T-helper 2 cell treated with Interferon-gamma antibody and Interleukin-4, amounts not matched to agents 5 μg/mL and 100 μg/mL, for 36 hours (primary cell): ENCODE data around the gene CTDNEP1.

Experiments
- DNase-seq: peaks from one replicate; pipeline ENCODE4 v3.0.0; 2021; ENCODE audit warnings: low spot score
- H3K27ac Mint-ChIP-seq: one replicate; pipeline ENCODE4 v1.8.0; 2021; ENCODE audit warnings: mild to moderate bottlenecking, mixed read lengths
- H3K27me3 Mint-ChIP-seq: one replicate; pipeline ENCODE4 v1.8.0; 2021; ENCODE audit warnings: low read depth, mixed read lengths
- H3K36me3 Mint-ChIP-seq: one replicate; pipeline ENCODE4 v1.8.0; 2021; ENCODE audit warnings: low read depth, mixed read lengths
- H3K4me1 Mint-ChIP-seq: one replicate; pipeline ENCODE4 v1.8.0; 2021; ENCODE audit warnings: low read depth, mixed read lengths
- H3K4me3 Mint-ChIP-seq: one replicate; pipeline ENCODE4 v1.8.0; 2022; ENCODE audit warnings: mild to moderate bottlenecking, moderate library complexity, mixed read lengths
- H3K9me3 Mint-ChIP-seq: one replicate; pipeline ENCODE4 v1.8.0; 2021; ENCODE audit warnings: mixed read lengths

Gene CTDNEP1

DNA sequence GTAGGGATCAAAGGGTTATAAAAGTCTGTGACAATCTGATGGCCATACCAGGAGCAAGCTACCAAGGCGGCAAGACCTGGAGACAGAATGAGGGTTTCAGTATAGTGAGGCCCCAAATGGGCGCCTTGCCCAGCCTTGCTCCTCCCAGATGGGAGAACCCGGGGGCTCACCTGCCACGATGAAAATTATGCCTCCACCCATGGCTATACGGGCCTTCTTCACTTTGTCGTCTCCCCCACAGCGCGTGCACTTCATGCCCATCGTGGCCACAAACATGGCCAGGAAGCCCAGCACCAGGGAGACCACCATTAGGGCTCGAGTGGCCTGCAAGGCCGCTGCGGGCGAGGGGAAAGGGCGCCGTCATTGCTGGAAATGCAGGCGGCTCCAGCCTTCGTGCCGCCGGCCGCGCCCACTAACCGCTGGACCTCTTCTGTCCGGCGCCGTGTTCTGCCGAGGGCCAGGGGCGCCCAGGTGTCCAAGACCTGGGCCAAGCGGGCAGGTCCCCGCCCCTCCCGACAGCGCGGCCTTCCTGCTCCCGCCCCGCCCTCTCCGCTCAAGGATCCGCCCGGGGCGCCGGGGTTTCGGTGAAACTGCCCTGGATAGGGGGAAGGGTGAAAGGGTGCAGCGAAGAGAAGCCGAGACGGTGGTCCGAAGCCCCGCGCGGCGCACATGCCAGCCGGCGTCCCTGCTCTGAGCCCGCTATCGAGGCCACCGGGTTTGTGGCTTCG, 9.3 kb upstream of the CTDNEP1 start:
- no peak overlapping the region for H3K27ac Mint-ChIP-seq
- DNase-seq, result no peak
- peaks cover 18% of the 10 kb centered on the region for H3K4me1 Mint-ChIP-seq
- H3K4me3 Mint-ChIP-seq, result peak overlapping the region; percentile 38
- H3K36me3 Mint-ChIP-seq, result peaks cover 22% of the 10 kb centered on the region
- H3K9me3 Mint-ChIP-seq, result no peaks in the 10 kb centered on the region
- H3K27me3 Mint-ChIP-seq, result peaks cover 25% of the 10 kb centered on the region

DNA sequence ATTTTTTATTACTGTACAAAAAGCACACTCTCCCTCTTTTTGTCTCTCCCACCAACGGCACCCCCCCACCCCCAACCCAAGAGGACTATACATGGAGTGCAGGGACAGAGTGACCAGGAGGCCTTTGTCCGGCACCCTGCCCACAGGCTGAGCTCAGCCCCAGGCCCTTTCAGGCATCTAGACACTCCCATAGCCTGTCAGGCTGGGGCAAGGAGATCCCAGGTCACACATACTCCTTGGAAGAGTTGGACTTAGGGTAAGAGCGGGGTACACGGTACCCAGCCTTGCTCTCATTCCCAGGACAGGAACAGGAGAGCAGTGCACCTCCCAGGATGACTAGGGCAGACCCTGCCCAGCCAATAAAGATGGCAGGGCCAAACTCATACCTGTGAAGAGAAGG, 8.6 kb upstream of the CTDNEP1 start:
- Mint-ChIP-seq H3K9me3 (no peaks in the 10 kb centered on the region), H3K4me1 (peaks cover 18% of the 10 kb centered on the region), H3K27me3 (peaks cover 25% of the 10 kb centered on the region), H3K4me3 (no peak overlapping the region), H3K36me3 (peaks cover 22% of the 10 kb centered on the region), H3K27ac (no peak overlapping the region)
- no peak for DNase-seq

DNA sequence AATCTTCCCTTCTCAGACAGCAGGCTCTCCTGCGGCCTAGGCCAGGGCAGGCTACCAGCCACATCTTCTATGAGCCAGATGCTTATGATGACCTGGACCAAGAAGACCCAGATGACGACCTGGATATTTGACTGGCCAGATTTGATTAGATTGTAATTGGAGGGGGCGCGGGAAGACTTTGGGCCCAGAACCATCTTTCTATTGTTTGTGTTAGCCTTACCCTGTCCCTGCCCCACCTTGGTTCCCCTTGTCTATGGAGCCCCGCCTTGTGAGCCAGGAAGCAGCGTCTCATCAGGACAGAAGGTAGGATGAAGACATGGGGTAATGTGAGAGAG, 8.0 kb upstream of the CTDNEP1 start:
- no peak for DNase-seq
- no peaks in the 10 kb centered on the region for H3K9me3 Mint-ChIP-seq
- no peak overlapping the region for H3K4me3 Mint-ChIP-seq
- peaks cover 25% of the 10 kb centered on the region for H3K27me3 Mint-ChIP-seq
- H3K4me1 Mint-ChIP-seq, result peaks cover 20% of the 10 kb centered on the region
- no peak overlapping the region for H3K27ac Mint-ChIP-seq
- H3K36me3 Mint-ChIP-seq, result peaks cover 27% of the 10 kb centered on the region

DNA sequence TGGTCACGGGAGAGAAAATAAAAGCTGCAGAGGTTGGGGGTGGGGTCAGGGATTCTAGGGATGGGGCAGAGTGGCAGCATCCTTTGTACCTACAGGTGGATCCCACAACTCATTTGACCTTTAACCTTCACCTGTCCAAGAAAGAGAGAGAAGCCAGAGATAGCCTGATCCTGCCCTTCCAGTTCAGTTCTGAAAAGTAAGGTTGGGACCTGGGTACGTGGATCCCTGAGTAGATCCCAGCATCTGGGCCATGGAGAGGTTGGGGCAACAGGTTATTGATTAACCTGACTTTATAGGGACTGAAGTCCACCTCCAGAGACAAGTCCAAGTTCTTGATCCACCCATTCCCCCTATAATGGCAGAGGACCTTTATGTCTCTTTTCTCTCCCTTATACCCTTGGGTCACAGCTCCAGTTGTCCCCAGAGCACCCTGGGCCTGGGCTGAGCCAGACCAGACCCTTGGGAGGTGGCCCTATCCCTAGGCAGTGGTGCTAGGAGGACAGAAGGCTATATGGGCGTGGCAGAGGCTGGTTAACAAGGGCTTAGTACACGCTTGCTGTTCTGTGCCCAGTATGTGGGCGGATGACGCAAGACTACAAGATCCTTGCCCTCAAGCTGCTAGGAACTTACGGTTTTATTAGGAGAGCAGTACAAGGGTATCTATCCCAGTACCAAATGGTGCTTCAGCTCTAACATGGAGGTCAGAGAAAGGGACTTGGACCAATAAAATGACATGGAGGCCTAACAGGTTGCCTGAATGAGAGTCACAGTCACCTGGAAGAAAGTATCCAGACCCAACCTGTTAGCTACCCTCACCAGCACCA, 7.4 kb upstream of the CTDNEP1 start:
- H3K4me3 Mint-ChIP-seq, result no peak overlapping the region
- H3K27me3 Mint-ChIP-seq, result peaks cover 20% of the 10 kb centered on the region
- DNase-seq, result no peak
- no peaks in the 10 kb centered on the region for H3K9me3 Mint-ChIP-seq
- peaks cover 29% of the 10 kb centered on the region for H3K36me3 Mint-ChIP-seq
- H3K27ac Mint-ChIP-seq, result peak overlapping the region; percentile 15
- H3K4me1 Mint-ChIP-seq, result peaks cover 20% of the 10 kb centered on the region

DNA sequence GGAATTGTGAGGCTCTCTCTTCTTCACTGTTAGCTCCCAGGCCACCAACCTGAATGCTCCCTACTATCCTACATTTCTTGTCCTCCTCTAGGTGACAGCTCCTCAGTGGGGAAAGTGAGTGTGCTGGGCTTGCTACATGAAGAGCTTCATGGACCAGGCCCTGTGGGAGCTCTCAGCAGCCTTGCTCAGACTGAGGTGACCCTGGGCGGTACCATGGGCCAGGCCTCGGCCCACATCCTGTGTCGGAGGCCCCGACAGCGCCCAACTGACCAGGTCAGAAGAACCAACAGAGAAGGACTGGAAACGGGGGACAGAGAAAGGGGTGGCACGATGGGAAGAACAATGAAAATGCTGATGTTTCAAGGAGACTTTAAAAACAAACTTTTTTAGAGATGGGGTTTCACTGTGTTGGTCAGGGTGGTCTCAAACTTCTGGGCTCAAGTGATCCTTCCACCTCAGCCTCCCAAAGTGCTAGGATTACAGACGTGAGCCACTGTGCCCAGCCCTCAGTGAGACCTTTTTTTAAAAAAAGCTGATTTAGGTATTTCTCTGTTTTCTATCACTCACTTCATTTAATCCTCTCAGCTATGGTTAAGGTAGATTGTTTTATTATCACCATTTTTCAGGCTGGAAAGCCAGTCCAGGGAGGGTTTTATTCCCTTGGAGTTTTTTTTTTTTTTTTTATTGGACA, 5.4 kb upstream of the CTDNEP1 start:
- peaks cover 3% of the 10 kb centered on the region for H3K27me3 Mint-ChIP-seq
- H3K27ac Mint-ChIP-seq, result no peak overlapping the region
- no peak overlapping the region for H3K4me3 Mint-ChIP-seq
- peaks cover 14% of the 10 kb centered on the region for H3K4me1 Mint-ChIP-seq
- DNase-seq, result no peak
- H3K9me3 Mint-ChIP-seq, result no peaks in the 10 kb centered on the region
- H3K36me3 Mint-ChIP-seq, result peaks cover 40% of the 10 kb centered on the region

DNA sequence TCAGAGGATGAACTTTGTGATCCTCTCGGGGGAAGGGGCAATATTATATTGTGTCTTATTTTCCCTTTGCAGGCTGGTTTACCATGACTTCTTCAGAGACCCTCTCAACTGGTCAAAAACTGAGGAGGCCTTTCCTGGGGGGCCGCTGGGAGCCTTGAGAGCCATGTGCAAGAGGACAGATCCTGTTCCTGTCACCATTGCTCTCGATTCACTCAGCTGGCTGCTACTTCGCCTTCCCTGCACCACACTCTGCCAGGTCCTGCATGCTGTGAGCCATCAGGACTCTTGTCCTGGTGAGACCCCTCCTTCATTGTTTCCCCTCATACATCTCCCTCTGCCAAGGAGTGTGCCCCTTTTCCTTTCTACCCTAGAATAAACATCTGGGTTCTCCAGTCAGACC, 3.0 kb upstream of the CTDNEP1 start:
- no peak overlapping the region for H3K27ac Mint-ChIP-seq

DNA sequence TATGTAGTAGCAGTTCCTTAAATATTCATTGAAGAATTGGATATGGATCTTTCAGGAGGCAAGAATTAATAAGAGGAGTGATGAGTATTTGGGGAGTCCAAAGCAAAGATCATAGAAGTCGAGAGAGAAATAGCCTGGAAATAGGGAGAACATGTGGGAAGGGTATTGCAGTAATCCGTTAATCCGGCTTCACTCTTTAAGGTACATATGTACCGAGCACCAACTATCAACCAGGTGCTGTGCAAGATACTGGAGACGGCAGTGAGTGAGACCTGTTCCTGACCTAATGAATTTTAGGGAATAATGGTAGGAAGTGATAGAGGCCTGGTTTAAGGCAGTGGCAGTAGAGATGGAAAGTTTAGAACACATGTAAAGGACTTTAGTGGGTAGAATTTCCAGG, 1.5 kb upstream of the CTDNEP1 start:
- Mint-ChIP-seq H3K4me3 (peak overlapping the region; percentile 99), H3K27me3 (no peaks in the 10 kb centered on the region), H3K4me1 (peaks cover 28% of the 10 kb centered on the region), H3K27ac (peak overlapping the region; percentile 100), H3K9me3 (no peaks in the 10 kb centered on the region), H3K36me3 (peaks cover 40% of the 10 kb centered on the region)
- no peak for DNase-seq

More for the DNA sequence above, 3.0 kb upstream of the CTDNEP1 start:
- Mint-ChIP-seq H3K27me3 (no peaks in the 10 kb centered on the region), H3K36me3 (peaks cover 45% of the 10 kb centered on the region), H3K4me1 (peaks cover 20% of the 10 kb centered on the region), H3K4me3 (peak overlapping the region; percentile 41), H3K9me3 (no peaks in the 10 kb centered on the region)
- no peak for DNase-seq

DNA sequence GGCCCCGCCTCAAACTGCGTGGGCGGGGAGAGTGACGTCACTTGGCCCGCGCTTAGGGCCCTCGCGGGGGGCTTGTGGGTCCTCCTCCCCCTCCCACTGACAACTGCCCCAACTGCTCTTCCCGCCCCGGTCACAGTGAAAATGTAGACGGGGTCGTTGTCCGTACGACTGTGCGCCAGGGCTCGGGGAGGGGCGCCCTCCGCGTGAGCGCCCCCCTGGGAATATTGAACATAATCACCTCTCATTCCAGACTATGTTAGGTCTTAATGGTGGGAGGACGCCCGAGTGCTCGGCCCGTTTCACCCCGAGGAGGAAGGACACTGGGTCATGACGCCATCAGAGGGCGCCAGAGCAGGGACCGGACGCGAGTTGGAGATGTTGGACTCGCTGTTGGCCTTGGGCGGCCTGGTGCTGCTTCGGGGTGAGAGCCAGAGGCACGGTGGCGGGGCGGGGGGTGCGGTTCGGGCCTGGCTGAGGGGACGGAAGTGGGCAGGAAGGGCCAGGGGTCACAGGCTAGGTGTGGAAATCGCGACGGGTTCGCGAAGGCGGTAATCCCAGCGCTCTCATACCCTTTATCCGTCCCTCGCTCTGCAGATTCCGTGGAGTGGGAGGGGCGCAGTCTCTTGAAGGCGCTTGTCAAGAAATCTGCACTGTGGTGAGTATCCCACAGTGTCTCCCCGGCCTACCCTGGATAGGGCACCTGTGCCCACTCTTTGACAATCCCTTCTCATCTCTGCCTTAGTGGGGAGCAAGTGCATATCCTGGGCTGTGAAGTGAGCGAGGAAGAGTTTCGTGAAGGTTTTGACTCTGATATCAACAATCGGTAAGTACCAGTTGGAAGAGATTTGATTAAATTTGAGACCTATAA, 876 bp upstream of the CTDNEP1 start, which contains the start of gene ELP5:
Gene ELP5, plus strand, starts transcription at position 40 of the 868 bp plus-strand sequence. Its CDS starts 336 bp downstream, at position 376.
- peaks cover 40% of the 10 kb centered on the region for H3K36me3 Mint-ChIP-seq
- H3K4me3 Mint-ChIP-seq, result peak within 1 kb of the TSS; percentile 99
- H3K9me3 Mint-ChIP-seq, result no peaks in the 10 kb centered on the region
- H3K27me3 Mint-ChIP-seq, result no peaks in the 10 kb centered on the region
- peak within 1 kb of the TSS; percentile 100 for H3K27ac Mint-ChIP-seq
- DNase-seq, result peak; percentile 91
- H3K4me1 Mint-ChIP-seq, result peaks cover 30% of the 10 kb centered on the region

DNA sequence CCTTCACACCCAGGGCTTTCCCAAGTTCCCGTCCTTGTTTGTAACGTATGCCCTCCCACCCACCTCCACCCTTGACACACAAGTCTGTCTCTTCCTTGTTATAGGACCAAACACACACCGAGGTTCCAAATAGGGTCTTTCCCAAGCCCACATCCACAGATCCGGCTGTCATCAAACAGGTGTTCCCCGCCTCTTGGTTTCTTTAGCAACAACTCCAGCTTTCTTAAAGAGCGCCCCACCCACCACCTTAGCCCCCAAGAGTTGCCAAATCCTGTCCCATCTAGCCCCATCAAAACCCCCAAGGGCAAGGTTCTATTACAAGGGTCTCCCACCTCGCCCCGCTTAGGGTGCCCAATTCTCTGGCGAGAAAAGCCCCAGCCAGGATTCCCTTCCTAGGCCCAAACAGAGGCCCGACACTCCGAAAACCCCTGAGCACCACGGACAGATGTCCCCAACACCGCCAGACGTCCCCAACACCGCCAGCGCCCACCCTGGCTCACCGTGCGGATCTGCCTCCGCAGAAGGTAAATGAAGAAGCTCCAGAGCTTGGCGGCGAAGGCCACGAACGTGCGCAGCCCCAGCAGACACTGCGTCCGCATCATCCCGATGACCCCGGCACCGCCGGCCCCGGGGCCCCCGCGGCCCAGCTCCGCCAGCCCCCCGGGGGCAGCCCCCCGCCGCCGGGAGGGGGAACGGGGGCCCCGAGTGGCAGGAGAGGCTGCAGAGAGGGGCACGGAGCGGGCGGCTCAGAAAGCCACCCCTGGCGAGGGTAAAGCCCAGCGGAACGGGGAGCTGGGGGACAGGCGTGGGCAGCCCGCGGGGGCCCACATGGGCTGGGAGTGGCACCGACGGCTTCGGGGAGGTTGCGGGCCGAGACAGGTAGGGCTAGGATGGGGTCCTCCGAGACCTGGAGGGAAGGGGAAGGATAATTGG, 573 bp downstream of the CTDNEP1 start:
- no peak for DNase-seq
- Mint-ChIP-seq H3K4me1 (peaks cover 30% of the 10 kb centered on the region), H3K36me3 (peaks cover 40% of the 10 kb centered on the region), H3K27ac (peak overlapping the region; percentile 100), H3K9me3 (no peaks in the 10 kb centered on the region), H3K4me3 (peak overlapping the region; percentile 99), H3K27me3 (no peaks in the 10 kb centered on the region)

DNA sequence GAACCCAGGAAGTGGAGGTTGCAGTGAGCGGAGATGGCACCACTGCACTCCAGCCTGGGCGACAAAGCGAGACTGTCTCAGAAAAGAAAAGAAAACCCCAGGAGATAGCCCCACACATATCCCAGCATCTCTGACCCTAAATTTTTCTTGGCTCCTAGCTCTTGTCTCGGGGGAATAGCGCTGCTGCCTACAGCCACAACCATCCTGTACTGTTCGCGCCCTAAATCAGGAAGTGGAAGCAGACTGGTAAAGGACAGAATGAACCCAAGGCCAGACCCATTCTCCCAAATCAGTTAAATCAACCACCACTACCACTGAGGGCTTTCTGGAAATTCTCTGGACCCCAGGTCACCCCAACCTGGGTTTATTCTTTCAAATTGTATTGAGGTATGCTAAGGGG, 1.7 kb downstream of the CTDNEP1 start:
- Mint-ChIP-seq H3K4me1 (peaks cover 30% of the 10 kb centered on the region), H3K4me3 (peak overlapping the region; percentile 96), H3K27ac (peak overlapping the region; percentile 92), H3K9me3 (no peaks in the 10 kb centered on the region), H3K27me3 (no peaks in the 10 kb centered on the region), H3K36me3 (peaks cover 41% of the 10 kb centered on the region)
- DNase-seq, result no peak

DNA sequence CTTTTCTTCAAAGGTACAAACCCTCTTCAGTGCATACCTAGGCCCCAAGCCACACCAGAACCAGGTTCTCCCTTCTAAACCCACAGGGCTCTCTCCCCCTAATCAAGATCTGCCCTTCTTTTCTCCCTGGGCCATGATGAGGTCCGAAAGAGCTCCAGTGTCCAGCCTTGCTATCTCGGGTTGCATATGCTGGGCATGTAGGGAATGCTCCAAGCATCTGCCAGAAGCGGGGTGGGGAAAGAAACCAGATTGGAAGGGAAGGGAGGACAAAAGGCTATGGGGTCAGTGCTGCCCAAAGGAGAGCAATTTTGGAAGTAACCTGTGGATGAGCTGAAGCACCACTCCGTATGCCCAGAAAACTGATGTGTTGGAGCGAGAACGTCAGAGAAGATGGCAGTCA, 2.3 kb downstream of the CTDNEP1 start:
- peaks cover 42% of the 10 kb centered on the region for H3K36me3 Mint-ChIP-seq

DNA sequence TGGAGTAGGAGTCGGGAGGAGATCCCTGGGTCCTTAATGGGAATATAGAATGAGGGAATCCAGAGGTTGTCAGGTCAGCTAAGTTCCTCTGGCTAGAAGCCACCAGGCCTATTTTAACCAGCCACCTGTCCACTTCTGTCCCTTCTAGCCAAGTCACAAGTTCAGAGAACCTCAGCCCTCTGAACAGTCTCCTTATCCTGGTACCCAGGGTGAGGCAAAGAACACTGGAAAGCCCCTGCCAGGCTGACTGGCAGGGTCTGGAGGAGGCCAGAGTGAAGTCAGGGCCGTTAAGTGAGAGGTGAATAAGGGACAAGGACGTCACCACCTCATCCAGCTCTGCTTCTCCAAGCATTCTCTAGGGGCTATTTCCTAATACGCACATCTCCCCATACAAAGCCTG, 2.7 kb downstream of the CTDNEP1 start:
- no peaks in the 10 kb centered on the region for H3K9me3 Mint-ChIP-seq
- no peak for DNase-seq
- H3K27me3 Mint-ChIP-seq, result no peaks in the 10 kb centered on the region
- no peak overlapping the region for H3K27ac Mint-ChIP-seq
- H3K4me1 Mint-ChIP-seq, result peaks cover 26% of the 10 kb centered on the region
- peaks cover 42% of the 10 kb centered on the region for H3K36me3 Mint-ChIP-seq
- H3K4me3 Mint-ChIP-seq, result peak overlapping the region; percentile 96

More for the DNA sequence above, 2.3 kb downstream of the CTDNEP1 start:
- Mint-ChIP-seq H3K27ac (peak overlapping the region; percentile 21), H3K4me1 (peaks cover 28% of the 10 kb centered on the region), H3K4me3 (peak overlapping the region; percentile 96), H3K27me3 (no peaks in the 10 kb centered on the region), H3K9me3 (no peaks in the 10 kb centered on the region)
- DNase-seq, result no peak
